ENCODE measurements around the gene GLIPR2. TPM values are rescaled to one million over a fixed set of nuclear protein-coding genes. Genes with fewer than 3 reads are reported as not detected.

The GLIPR2 gene
- polyA plus RNA-seq, 1 donor from 2014 or later: 8.0 TPM

DNA sequence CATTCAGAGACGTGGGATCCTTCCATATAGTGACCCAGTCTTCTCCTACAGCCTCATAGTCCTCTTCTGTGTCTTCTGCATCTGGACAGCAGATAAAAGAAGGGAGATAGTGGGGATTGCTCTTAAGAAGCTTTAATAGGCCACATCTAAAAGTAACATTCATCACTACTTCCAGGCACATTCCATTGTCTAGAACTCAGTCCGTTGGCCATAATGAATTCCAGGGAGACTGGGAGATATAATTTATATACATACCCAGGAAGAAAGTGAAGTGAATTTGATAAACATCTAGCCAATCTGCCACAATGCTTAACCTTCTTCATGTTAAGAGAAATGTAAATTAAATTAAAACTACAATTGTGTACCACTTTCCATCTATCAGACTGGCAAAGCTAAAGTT lies 22.5 kb upstream of the GLIPR2 start:
- no peak for TF ChIP-seq EP300 (conservative IDR thresholded peaks at IDR 0.05; ENCODE audit: poor library complexity, severe bottlenecking)
- no peak for TF ChIP-seq REST (IDR thresholded peaks at IDR 0.05; ENCODE audit: borderline replicate concordance)
- TF ChIP-seq MXI1 (conservative IDR thresholded peaks at IDR 0.05; ENCODE audit: poor library complexity, severe bottlenecking): no peak
- TF ChIP-seq RAD21 (conservative IDR thresholded peaks at IDR 0.05): no peak
- TF ChIP-seq SMC3 (conservative IDR thresholded peaks at IDR 0.05; ENCODE audit: poor library complexity): no peak
- TF ChIP-seq EZH2 (IDR thresholded peaks at IDR 0.05; ENCODE audit: borderline replicate concordance, insufficient read depth, low read length, poor library complexity, severe bottlenecking): no peak
- no peak for TF ChIP-seq CTCF (IDR thresholded peaks at IDR 0.05; ENCODE audit: poor library complexity, severe bottlenecking)
- no peak for TF ChIP-seq POLR2AphosphoS5 (IDR thresholded peaks at IDR 0.05)
- TF ChIP-seq TAF1 (IDR thresholded peaks at IDR 0.05; ENCODE audit: low read depth): no peak
- no peak overlapping the region for H2AFZ ChIP-seq (ENCODE audit: low read depth, low read length)

GRCh38 chr9:36116593-36116992 lies 19.9 kb upstream of the GLIPR2 start:
- Histone ChIP-seq H4K20me1 (ENCODE audit: insufficient read depth) (no peaks in the 10 kb centered on the region), H3K27me3 (ENCODE audit: insufficient read depth, low read depth, low read length) (no peaks in the 10 kb centered on the region), H2AFZ (ENCODE audit: low read depth, low read length) (no peak overlapping the region), H3K4me3 (ENCODE audit: low read length) (no peak overlapping the region), H3K9me2 (ENCODE audit: insufficient read depth, low read length) (no peaks in the 10 kb centered on the region), H3K9ac (ENCODE audit: low read length) (no peak overlapping the region), H3K79me2 (replicated peaks; ENCODE audit: insufficient read depth, low read length) (no peaks in the 10 kb centered on the region), H3K9me3 (ENCODE audit: low read length) (no peaks in the 10 kb centered on the region), H3K27ac (ENCODE audit: low read length) (no peak overlapping the region), H3F3A (ENCODE audit: insufficient read depth, low read length, poor library complexity, severe bottlenecking) (no peaks in the 10 kb centered on the region), H3K4me2 (ENCODE audit: low read length) (no peak overlapping the region), H3K36me3 (ENCODE audit: insufficient read depth, low read length) (peaks cover 1% of the 10 kb centered on the region)
- TF ChIP-seq MXI1 (conservative IDR thresholded peaks at IDR 0.05; ENCODE audit: poor library complexity, severe bottlenecking) (no peak), EZH2 (IDR thresholded peaks at IDR 0.05; ENCODE audit: borderline replicate concordance, insufficient read depth, low read length, poor library complexity, severe bottlenecking) (no peak), SMC3 (conservative IDR thresholded peaks at IDR 0.05; ENCODE audit: poor library complexity) (no peak), REST (IDR thresholded peaks at IDR 0.05; ENCODE audit: borderline replicate concordance) (no peak), RAD21 (conservative IDR thresholded peaks at IDR 0.05) (no peak), EP300 (conservative IDR thresholded peaks at IDR 0.05; ENCODE audit: poor library complexity, severe bottlenecking) (no peak), TAF1 (IDR thresholded peaks at IDR 0.05; ENCODE audit: low read depth) (no peak), POLR2AphosphoS5 (IDR thresholded peaks at IDR 0.05) (no peak), CTCF (IDR thresholded peaks at IDR 0.05; ENCODE audit: poor library complexity, severe bottlenecking) (no peak)

More for the DNA sequence above, 22.5 kb upstream of the GLIPR2 start:
- no peak overlapping the region for H3K4me3 ChIP-seq (ENCODE audit: low read length)
- H3K36me3 ChIP-seq (ENCODE audit: insufficient read depth, low read length): no peaks in the 10 kb centered on the region
- no peaks in the 10 kb centered on the region for H4K20me1 ChIP-seq (ENCODE audit: insufficient read depth)
- H3K27me3 ChIP-seq (ENCODE audit: insufficient read depth, low read depth, low read length): no peaks in the 10 kb centered on the region
- H3K9me2 ChIP-seq (ENCODE audit: insufficient read depth, low read length): no peaks in the 10 kb centered on the region
- H3F3A ChIP-seq (ENCODE audit: insufficient read depth, low read length, poor library complexity, severe bottlenecking): no peaks in the 10 kb centered on the region
- no peaks in the 10 kb centered on the region for H3K9me3 ChIP-seq (ENCODE audit: low read length)
- H3K9ac ChIP-seq (ENCODE audit: low read length): no peak overlapping the region
- H3K79me2 ChIP-seq (replicated peaks; ENCODE audit: insufficient read depth, low read length): no peaks in the 10 kb centered on the region
- no peak overlapping the region for H3K4me2 ChIP-seq (ENCODE audit: low read length)
- no peak overlapping the region for H3K27ac ChIP-seq (ENCODE audit: low read length)

All from neural cell (in vitro differentiated cells).